MG63 (cell line): ENCODE results near the gene HDAC5. TPM values are rescaled to one million over a fixed set of nuclear protein-coding genes. Genes with fewer than 3 reads are reported as not detected.
"Not testable (repeated sequence)": the region's sequence is repeated elsewhere in the genome, so short reads cannot be mapped to it uniquely, and the experiment has no call there.

Experiments used
- DNase-seq: peaks from one replicate; pipeline ENCODE4 v3.0.0-alpha.2; 2020
- H3K27me3 ChIP-seq: fragments of 250-450 bp; sonication (Bioruptor Pico); 2 replicates; pipeline ENCODE4 v1.5.1; 2020; ENCODE audit warnings: mild to moderate bottlenecking, moderate library complexity
- H3K36me3 ChIP-seq: fragments of 250-450 bp; sonication (Bioruptor Pico); 2 replicates; pipeline ENCODE4 v1.5.1; 2020; ENCODE audit warnings: mild to moderate bottlenecking, moderate library complexity
- H3K4me3 ChIP-seq: fragments of 250-450 bp; sonication (Bioruptor Pico); 2 replicates; pipeline ENCODE4 v1.5.1; 2020; ENCODE audit warnings: mild to moderate bottlenecking, moderate library complexity
- H3K9me3 ChIP-seq: fragments of 250-450 bp; sonication (Bioruptor Pico); 2 replicates; pipeline ENCODE4 v1.5.1; 2020; ENCODE audit warnings: mild to moderate bottlenecking, moderate library complexity
- total RNA-seq: library from RNA; depleted of rRNA; stranded (reverse); fragments of >200 nt; shearing (Covaris generic); gene quantifications from 2 replicates; pipeline ENCODE4 v1.2.3, GENCODE V29; 2014; ENCODE audit warnings: low replicate concordance; rRNA removed

The HDAC5 gene
- total RNA-seq, 1 experiment from 2014 or later, result 50.4 TPM

- H3K27me3 ChIP-seq, result no peaks in the 10 kb centered on the region
- no peak overlapping the region for H3K4me3 ChIP-seq
- no peaks in the 10 kb centered on the region for H3K9me3 ChIP-seq
- peaks cover 68% of the 10 kb centered on the region for H3K36me3 ChIP-seq
- DNase-seq, result no peak
Observed at GRCh38 chr17:44038604-44039011, 84.8 kb downstream of the HDAC5 start.

- no peak for DNase-seq
- Histone ChIP-seq H3K9me3 (no peaks in the 10 kb centered on the region), H3K36me3 (peaks cover 72% of the 10 kb centered on the region), H3K27me3 (no peaks in the 10 kb centered on the region), H3K4me3 (no peak overlapping the region)
Observed at GRCh38 chr17:44037471-44037870, 86.0 kb downstream of the HDAC5 start.

GRCh38 chr17:44034688-44035087 is 88.8 kb downstream of the HDAC5 start:
- not testable (repeated sequence) for H3K27me3 ChIP-seq, H3K4me3 ChIP-seq, H3K9me3 ChIP-seq, DNase-seq
- H3K36me3 ChIP-seq, result peaks cover 77% of the 10 kb centered on the region

GRCh38 chr17:44033861-44034408 is 89.5 kb downstream of the HDAC5 start:
- H3K9me3 ChIP-seq, result no peaks in the 10 kb centered on the region
- no peaks in the 10 kb centered on the region for H3K27me3 ChIP-seq
- DNase-seq, result no peak
- H3K36me3 ChIP-seq, result peaks cover 80% of the 10 kb centered on the region
- no peak overlapping the region for H3K4me3 ChIP-seq

- Histone ChIP-seq H3K9me3 (no peaks in the 10 kb centered on the region), H3K27me3 (no peaks in the 10 kb centered on the region), H3K4me3 (no peak overlapping the region), H3K36me3 (peaks cover 69% of the 10 kb centered on the region)
- DNase-seq, result no peak
Observed at GRCh38 chr17:44030482-44030881, 93.0 kb downstream of the HDAC5 start.

GRCh38 chr17:44029736-44030135 is 93.7 kb downstream of the HDAC5 start:
- Histone ChIP-seq H3K36me3 (peaks cover 74% of the 10 kb centered on the region), H3K27me3 (no peaks in the 10 kb centered on the region), H3K4me3 (no peak overlapping the region), H3K9me3 (no peaks in the 10 kb centered on the region)
- DNase-seq, result no peak

Other genes starting within 250 kb of the HDAC5 start
- 1.0 and 3.7 TPM in 2 replicates for gene MPP2, start 216.1 kb downstream of the HDAC5 start, total RNA-seq
- not detected in 2 replicates for gene PPY, start 181.2 kb downstream of the HDAC5 start, total RNA-seq
- not detected in 2 replicates for gene PYY, start 169.7 kb downstream of the HDAC5 start, total RNA-seq
- gene NAGS, start 119.0 kb downstream of the HDAC5 start, total RNA-seq, result 1.4 TPM in 1 of 2 replicates, not detected in the other
- 33.2 and 56.8 TPM in 2 replicates for gene TMEM101, start 108.7 kb downstream of the HDAC5 start, total RNA-seq
- 107 and 128 TPM in 2 replicates for gene LSM12, start 57.0 kb downstream of the HDAC5 start, total RNA-seq
- 9.4 and 22.8 TPM in 2 replicates for gene G6PC3, start 52.9 kb downstream of the HDAC5 start, total RNA-seq
- gene HROB, start 18.3 kb upstream of the HDAC5 start, total RNA-seq, result 3.8 and 6.5 TPM in 2 replicates
- not detected in 2 replicates for gene ASB16, start 47.1 kb upstream of the HDAC5 start, total RNA-seq
- gene TMUB2, start 63.3 kb upstream of the HDAC5 start, total RNA-seq, result 18.5 and 39.9 TPM in 2 replicates
- gene ATXN7L3, start 76.2 kb upstream of the HDAC5 start, total RNA-seq, result 37.0 and 53.2 TPM in 2 replicates
- gene UBTF, start 96.0 kb upstream of the HDAC5 start, total RNA-seq, result 51.2 and 64.2 TPM in 2 replicates
- not detected in 2 replicates for gene SLC4A1, start 144.5 kb upstream of the HDAC5 start, total RNA-seq
- gene RUNDC3A, start 185.0 kb upstream of the HDAC5 start, total RNA-seq, result not detected in 2 replicates
- gene SLC25A39, start 201.2 kb upstream of the HDAC5 start, total RNA-seq, result 142 and 155 TPM in 2 replicates
- 109 and 170 TPM in 2 replicates for gene GRN, start 221.7 kb upstream of the HDAC5 start, total RNA-seq
- 2.1 and 9.3 TPM in 2 replicates for gene FAM171A2, start 240.2 kb upstream of the HDAC5 start, total RNA-seq